Ovary (tissue), 9 donors: ENCODE measurements around the gene HEMGN. TPM values are rescaled to one million over a fixed set of nuclear protein-coding genes. Genes with fewer than 3 reads are reported as not detected.

Experiments
- DNase-seq, 5 donors: peaks; one replicate each; pipeline ENCODE4 v3.0.0-alpha.2; 2019 to 2020
- H3K27ac ChIP-seq, 2 donors: fragments of 200-600 bp; one replicate each; pipeline versions ENCODE4 v1.5.1 to v1.8.0; 2019 to 2022
- H3K27me3 ChIP-seq: fragments of 200-600 bp; one replicate; pipeline ENCODE4 v1.8.0; 2022
- H3K36me3 ChIP-seq: fragments of 200-600 bp; sonication (generic); one replicate; pipeline ENCODE4 v1.5.1; 2019
- H3K4me1 ChIP-seq: one replicate; pipeline ENCODE4 v1.8.1; 2013; ENCODE audit warnings: mild to moderate bottlenecking, moderate library complexity; ENCODE audit not compliant: insufficient read depth
- H3K4me3 ChIP-seq: fragments of 200-600 bp; sonication (generic); one replicate; pipeline ENCODE4 v1.5.1; 2017
- H3K9me3 ChIP-seq, 2 donors: fragments of 200-600 bp in 1 of 2; sonication (generic) in 1 of 2; one replicate each; pipeline versions ENCODE4 v1.5.1 to v1.8.1; 2013 to 2019; ENCODE audit warnings: mild to moderate bottlenecking in 1 of 2, moderate library complexity in 1 of 2
- EP300 ChIP-seq: sonication (generic); formaldehyde crosslinking; IDR thresholded peaks from one replicate; pipeline ENCODE4 v1.6.1; 2017; ENCODE audit warnings: antibody characterized with exemption
- POLR2A ChIP-seq: fragments of 450-650 bp; IDR thresholded peaks from one replicate; pipeline ENCODE4 v1.6.1; 2017; ENCODE audit warnings: antibody characterized with exemption, mild to moderate bottlenecking, moderate library complexity
- WGBS, 3 donors: extraction: QIAGEN DNeasy Blood & Tissue Kit in 1 of 3; methylation state at CpG; one replicate each; pipeline versions ENCODE4 v1.1.5 to v1.1.7; 2013 to 2017; 5-methylcytosine and 5-hydroxymethylcytosine counted together
- intact Hi-C, 4 donors: fragments of 100-400 bp; cut with DNase I; formaldehyde crosslinking; loops; one replicate each; pipeline versions ENCODE4 v1.11.0 to v1.15.1; 2022 to 2023
- polyA plus RNA-seq, 2 donors: library from polyadenylated mRNA; stranded (reverse); fragments of 200-250 nt in 1 of 2; fragments of 350-450 nt in 1 of 2; fragmentation: Illumina TruSeq in 1 of 2; extraction: RNeasy Lipid Tissue Mini Kit (QIAGEN cat#74804) in 1 of 2; gene quantifications; one replicate each; pipeline ENCODE4 v1.2.3, GENCODE V29; 2013 to 2014
- total RNA-seq, 7 donors: library from RNA; depleted of rRNA in 2 of 7; stranded (reverse); fragments of >200 nt in 2 of 7; fragmentation: NEBNext Ultra II Directional in 3 of 7; extraction: Animal tissue kit (Norgen Biotek cat#: 25700) in 3 of 7; gene quantifications; one replicate each; pipeline versions ENCODE4 v1.1.0 to v1.2.4, GENCODE V29; 2016 to 2023
- TF ChIP-seq, protein P1 (sequence below), 3 donors: fragments of 450-650 bp in 2 of 3; fragments of 200-600 bp in 1 of 3; IDR thresholded peaks; one replicate each; pipeline versions ENCODE4 v1.5.1 to v1.8.0; 2016 to 2022; ENCODE audit warnings: antibody characterized with exemption in 3 of 3, mild to moderate bottlenecking in 1 of 3
- donor health status: DM: no; HTN: no; CAD: no; lungs with moderate emphysema.
- donor health status: DM: no; HTN: no; CAD: no.
- donor health status: Bipolar disorder and iron deficiency.
- donor health status: DM: yes; HTN: yes; CAD: no.
- donor health status: DM: no; HTN: no; CAD: no.
- donor health status: DM: yes; HTN: yes; CAD: no.

Gene HEMGN
- total and polyA plus RNA-seq, 9 donors: 0.10 to 0.53 TPM; not detected in 7

DNA sequence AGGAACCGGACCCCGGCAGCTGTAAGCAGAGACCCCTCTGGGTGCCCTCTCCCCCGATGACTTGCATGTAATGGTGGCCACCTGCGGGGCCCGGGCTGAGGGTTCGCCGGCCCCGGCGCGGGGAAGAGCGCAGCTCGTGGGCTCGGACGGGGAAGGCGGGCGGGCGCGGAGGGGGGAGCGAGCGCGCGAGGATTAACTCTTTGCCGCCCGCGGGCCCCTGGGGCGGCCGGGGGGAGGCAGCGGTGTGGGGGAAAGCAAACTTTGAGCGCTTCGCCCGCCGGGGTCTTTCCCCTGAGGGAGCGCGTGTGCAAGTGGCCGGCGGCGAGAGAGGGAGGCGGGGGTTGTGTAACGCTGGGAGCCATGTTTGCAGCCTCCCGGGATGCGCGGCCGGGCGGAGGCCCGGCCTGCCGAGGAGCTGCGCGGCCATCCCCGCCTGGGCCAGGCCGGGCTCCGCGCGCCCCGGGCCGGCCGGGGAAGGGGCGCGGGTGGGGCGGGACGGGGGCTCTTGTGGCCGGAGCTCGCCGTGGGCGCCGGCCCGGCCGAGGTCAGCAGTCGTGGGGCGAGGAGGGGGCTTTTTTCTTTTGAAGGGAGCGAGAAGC, 45.7 kb upstream of the HEMGN start:
- TF ChIP-seq POLR2A: peak; percentile 5
- TF ChIP-seq, protein P1, sequence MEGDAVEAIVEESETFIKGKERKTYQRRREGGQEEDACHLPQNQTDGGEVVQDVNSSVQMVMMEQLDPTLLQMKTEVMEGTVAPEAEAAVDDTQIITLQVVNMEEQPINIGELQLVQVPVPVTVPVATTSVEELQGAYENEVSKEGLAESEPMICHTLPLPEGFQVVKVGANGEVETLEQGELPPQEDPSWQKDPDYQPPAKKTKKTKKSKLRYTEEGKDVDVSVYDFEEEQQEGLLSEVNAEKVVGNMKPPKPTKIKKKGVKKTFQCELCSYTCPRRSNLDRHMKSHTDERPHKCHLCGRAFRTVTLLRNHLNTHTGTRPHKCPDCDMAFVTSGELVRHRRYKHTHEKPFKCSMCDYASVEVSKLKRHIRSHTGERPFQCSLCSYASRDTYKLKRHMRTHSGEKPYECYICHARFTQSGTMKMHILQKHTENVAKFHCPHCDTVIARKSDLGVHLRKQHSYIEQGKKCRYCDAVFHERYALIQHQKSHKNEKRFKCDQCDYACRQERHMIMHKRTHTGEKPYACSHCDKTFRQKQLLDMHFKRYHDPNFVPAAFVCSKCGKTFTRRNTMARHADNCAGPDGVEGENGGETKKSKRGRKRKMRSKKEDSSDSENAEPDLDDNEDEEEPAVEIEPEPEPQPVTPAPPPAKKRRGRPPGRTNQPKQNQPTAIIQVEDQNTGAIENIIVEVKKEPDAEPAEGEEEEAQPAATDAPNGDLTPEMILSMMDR (IDR thresholded peaks at IDR 0.05): no peak
- TF ChIP-seq EP300: no peak
- Histone ChIP-seq H3K27me3 (no peaks in the 10 kb centered on the region), H3K36me3 (no peaks in the 10 kb centered on the region), H3K4me1 (peaks cover 4% of the 10 kb centered on the region), H3K9me3 (no peaks in the 10 kb centered on the region), H3K27ac (peak overlapping the region; percentile 93 to 98), H3K4me3 (peak overlapping the region; percentile 92)
- 1% methylated on average over 24 to 69 of the region's 70 CpGs for WGBS, 3 donors
- peak; percentile 61 to 76 (median 66) for DNase-seq
- intact Hi-C loops: loop anchor here (2.0 to 10.0 kb wide), 4 partner anchors 59 to 274 kb away; partner anchors contain the start of genes TRMO (in 4 of the 4) and TBC1D2 (in 1 of the 4)

DNA sequence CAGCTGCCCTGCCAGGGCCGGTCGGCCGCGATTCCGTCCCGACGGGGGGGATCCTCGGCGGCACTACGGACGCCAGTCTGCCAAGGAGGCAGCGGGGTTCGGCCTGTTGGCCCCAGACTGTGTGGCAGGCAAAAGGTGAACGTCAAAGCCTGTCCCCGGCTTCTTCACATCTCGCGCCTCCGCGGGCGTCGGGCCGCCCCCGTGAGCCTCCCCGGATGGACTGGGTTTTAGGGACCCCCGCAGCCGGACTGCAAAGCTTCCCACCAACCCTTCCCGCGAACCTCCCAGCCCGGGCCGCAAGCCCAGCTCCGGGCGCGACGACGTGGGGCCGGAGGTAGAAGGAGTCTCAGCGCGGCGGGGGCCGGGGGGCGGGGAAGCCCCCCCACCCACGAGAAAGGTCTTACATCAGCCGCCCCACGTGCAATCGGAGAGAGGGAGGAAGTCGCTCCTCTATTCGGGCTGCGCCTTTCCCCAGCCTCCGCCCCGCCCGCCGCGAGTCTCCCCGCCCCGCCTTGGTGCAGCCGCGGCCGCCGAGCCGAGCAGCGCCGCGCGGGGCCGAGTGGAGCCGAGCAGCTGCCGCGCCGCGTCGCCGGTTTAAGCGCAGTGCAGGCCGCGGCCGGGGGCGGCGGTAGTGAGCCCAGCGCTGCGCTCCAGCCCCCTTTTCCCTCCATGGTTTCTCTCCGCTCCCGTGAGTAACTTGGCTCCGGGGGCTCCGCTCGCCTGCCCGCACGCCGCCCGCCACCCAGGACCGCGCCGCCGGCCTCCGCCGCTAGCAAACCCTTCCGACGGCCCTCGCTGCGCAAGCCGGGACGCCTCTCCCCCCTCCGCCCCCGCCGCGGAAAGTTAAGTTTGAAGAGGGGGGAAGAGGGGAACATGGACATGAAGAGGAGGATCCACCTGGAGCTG, 45.0 kb upstream of the HEMGN start, which contains the start of gene ANP32B:
Gene ANP32B (plus strand): TSS at position 659 of the 906 bp plus-strand sequence. CDS start 215 bp downstream, at position 874.
- Histone ChIP-seq H3K27ac (peak within 1 kb of the TSS; percentile 93 to 98), H3K4me3 (peak within 1 kb of the TSS; percentile 92), H3K27me3 (no peaks in the 10 kb centered on the region), H3K36me3 (no peaks in the 10 kb centered on the region), H3K9me3 (no peaks in the 10 kb centered on the region), H3K4me1 (peaks cover 4% of the 10 kb centered on the region)
- TF ChIP-seq EP300: no peak
- TF ChIP-seq, protein P1 (IDR thresholded peaks at IDR 0.05): peak; percentile 89 to 97 (median 95)
- TF ChIP-seq POLR2A: peak; percentile 17
- DNase-seq: peak; percentile 83 to 93 (median 89)
- intact Hi-C loops: loop anchor here in 2 of 4 donors (5.0 to 10.0 kb wide), 3 partner anchors 58 to 274 kb away; partner anchors contain the start of genes TRMO (in 2 of the 2) and TBC1D2 (in 1 of the 2)
- 0 to 1% (median 0%) methylated on average over 90 to 105 of the region's 105 CpGs for WGBS, 3 donors

DNA sequence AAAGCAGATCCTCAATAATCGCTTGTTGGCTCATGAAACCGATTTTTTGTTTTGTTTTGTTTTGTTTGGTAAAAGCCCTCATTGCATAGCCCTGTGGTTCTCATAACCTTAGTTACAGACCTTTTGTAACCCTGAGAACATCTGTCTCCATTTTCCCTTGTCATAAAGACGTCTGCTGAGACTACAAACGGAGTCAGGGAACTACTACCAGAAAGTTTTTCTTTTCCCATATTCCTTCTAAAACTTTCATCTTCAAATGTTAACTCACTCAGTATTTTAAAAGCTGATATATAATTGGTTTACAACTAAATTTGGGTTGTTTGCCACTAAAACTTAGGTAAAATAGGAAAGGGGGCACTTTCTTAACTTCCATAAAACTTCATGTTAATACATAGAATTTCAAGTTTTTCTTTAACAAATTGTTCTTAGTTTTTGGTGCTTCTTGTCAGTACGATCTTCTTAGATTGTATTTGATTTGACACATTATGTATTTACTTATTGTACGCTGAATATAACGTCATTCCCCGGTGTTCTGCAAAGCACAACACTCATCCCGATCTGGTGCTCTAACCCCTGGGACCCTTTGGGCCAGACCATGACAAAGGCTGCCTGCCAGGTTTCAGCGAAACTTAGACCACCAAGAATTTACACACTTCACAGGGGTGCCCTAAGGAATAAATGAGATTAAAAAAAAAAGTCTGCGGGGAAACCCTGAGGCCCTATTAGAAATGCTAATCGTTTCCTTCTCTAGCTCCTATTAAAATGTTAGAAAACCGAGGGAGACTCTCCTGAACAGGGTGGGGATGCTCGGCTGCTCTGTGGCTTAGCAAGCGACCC, 44.1 kb upstream of the HEMGN start:
- Histone ChIP-seq H3K27ac (no peak overlapping the region), H3K36me3 (no peaks in the 10 kb centered on the region), H3K9me3 (no peaks in the 10 kb centered on the region), H3K4me3 (peak overlapping the region; percentile 92), H3K27me3 (no peaks in the 10 kb centered on the region), H3K4me1 (peaks cover 4% of the 10 kb centered on the region)
- intact Hi-C loops: loop anchor here in 2 of 4 donors (5.0 to 10.0 kb wide), 3 partner anchors 57 to 275 kb away; partner anchors contain the start of genes TRMO (in 2 of the 2) and TBC1D2 (in 1 of the 2)
- TF ChIP-seq, protein P1 (IDR thresholded peaks at IDR 0.05): no peak
- TF ChIP-seq EP300: no peak
- TF ChIP-seq POLR2A: no peak
- 46 to 48% (median 46%) methylated on average over 15 of the region's 15 CpGs for WGBS, 3 donors
- peak in 1 of 5 donors; percentile 34 for DNase-seq
